HG03039 (cell line): ENCODE data around the gene B3GLCT.
"Not testable (repeated sequence)": the region's sequence is repeated elsewhere in the genome, so short reads cannot be mapped to it uniquely, and the experiment has no call there.

Experiments used
- ATAC-seq: cut with Tn5 transposase; IDR thresholded peaks from one replicate; pipeline ENCODE4 v1.9.1; 2021; ENCODE audit warnings: mild to moderate bottlenecking, moderate library complexity; ENCODE audit not compliant: unreplicated experiment

Gene B3GLCT

DNA sequence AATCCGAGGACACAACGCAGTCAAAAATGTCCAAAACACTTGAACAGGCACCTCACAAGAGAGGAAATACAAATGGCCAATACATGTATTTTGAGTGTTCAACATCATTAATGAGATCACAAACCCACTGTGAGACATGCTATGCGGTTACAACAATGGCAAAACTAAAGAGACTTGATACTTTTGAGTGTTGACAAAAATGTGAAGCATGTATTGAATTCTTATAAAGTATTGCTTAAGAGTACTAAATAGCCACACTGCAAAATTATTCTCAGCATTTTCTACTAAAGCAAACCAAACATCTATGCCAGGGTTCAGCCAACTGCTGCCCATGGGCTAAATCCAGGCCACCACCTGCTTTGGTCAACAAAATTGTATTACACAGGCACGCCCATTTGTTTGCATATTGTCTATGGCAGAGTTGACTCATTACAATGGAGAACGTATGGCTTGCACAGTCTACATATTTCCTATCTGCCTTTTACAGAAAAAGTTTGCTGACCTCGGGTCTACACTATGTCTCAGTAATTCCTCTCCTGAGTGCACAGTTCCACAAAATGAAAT lies 135.3 kb downstream of the B3GLCT start:
- no peak for ATAC-seq

DNA sequence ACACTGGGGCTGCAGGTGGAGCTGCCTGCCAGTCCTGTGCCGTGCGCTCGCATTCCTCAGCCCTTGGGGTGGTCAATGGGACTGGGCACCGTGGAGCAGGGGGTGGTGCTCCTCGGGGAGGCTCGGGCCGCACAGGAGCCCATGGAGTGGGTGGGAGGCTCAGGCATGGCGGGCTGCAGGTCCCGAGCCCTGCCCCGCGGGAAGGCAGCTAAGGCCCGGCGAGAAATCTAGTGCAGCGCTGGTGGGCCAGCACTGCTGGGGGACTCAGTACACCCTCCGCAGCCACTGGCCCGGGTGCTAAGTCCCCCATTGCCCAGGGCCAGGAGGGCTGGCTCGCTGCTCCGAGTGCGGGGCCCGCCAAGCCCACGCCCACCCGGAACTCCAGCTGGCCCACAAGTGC lies 139.8 kb downstream of the B3GLCT start:
- not testable (repeated sequence) for ATAC-seq

DNA sequence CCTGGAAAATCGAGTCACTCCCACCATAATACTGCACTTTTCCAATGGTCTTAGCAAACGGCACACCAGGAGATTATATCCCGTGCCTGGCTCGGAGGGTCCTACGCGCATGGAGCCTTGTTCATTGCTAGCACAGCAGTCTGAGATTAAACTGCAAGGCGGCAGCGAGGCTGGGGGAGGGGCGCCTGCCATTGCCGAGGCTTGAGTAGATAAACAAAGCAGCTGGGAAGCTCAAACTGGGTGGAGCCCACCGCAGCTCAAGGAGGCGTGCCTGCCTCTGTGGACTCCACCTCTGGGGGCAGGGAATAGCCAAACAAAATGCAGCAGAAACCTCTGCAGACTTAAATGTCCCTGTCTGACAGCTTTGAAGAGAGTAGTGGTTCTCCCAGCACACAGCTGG lies 141.1 kb downstream of the B3GLCT start:
- ATAC-seq, result not testable (repeated sequence)

DNA sequence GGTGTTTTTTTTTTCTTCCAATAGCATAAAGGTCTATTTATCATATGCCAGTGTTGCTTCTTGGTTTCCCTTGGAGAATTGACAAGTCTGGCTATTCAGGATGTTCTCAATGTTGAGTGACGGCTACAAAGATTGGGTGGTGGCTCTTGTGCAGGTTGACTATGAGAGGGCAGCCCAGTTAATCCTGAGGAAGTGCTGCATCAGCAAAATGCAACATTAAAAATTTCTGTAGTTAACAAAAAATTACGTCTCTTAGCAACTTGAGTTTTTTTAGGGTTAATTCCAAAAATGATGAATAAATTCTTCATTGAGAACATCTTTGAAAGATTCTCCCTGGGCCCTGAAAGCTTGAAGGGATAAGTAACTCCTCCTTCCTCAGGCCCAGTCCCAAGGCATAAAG lies 147.1 kb downstream of the B3GLCT start:
- no peak for ATAC-seq

DNA sequence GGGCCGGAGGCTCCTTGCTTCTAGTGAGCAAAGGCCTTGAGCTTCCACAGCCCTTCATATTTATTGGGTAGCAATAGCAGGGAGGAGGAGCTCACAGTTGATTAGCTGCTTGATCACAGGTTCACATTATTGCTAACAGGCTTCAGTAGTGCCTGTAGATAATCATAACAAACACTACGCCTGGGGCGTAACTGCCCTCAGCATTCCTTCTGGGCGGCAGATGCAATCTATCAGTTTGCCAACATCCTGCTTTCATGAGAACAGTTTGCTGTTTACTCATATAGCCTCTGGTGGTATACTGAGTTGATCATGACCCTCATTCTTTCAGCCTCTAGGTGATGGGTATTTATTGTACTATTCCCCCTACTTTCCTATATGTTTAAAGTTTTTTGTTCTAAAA lies 149.4 kb downstream of the B3GLCT start:
- no peak for ATAC-seq

DNA sequence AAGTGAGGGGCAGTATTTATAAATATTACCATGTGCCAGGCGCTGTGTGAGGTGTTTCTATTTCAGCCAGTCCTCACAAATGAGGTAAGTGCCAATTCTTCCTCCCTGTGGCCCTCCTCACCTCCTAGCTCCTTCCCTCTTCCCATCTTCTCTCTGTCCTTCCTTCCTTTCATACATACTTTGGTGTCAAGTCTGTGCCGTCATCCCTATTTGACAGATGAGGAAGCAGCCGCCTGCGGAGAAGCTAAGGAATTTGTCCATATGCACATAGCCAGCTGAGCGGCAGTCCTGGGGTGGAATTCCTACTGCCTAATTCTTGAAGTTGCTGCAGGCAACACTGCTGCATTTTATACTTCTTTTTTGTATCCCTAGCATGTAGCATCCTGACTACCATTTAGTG lies 150.8 kb downstream of the B3GLCT start:
- ATAC-seq, result no peak

DNA sequence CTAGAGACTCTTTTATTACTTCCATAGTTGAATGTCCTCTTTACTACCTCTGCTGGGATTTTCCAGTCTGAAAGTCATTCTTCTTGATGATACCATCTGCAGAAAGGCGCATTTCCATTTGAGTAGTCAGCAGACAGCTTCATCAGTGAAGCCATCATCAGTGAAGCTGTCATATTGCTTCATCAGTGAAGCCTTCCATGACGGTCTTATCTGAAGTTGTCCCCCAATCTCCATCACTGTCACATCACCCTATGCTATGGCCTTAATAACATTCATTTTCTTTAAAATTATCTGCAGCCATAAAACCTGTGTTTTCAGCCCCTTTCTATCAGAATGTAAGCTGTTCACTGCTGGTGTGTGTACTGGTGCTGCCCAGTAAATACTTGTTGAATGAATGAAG lies 151.6 kb downstream of the B3GLCT start:
- ATAC-seq, result no peak

DNA sequence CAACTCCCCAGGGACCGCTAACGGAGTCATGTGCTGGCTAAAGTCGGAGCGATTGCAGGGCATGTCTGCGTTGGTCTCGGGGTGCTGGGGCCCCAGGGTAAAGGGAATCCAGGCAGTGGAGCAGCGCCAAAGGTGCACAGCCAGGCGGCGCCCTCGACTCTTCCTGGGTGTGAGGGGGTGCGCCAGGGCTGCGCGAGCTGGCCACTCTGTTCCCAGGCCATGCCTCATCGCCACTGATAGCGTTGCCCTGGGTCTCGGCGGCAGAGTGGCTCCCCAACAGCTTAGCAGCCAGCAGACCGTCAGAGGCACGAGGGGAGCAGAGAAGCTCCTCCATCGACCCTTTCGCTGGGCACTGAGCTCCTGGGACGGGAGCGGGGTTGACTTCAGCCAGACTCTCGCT lies 152.7 kb downstream of the B3GLCT start:
- ATAC-seq, result no peak

DNA sequence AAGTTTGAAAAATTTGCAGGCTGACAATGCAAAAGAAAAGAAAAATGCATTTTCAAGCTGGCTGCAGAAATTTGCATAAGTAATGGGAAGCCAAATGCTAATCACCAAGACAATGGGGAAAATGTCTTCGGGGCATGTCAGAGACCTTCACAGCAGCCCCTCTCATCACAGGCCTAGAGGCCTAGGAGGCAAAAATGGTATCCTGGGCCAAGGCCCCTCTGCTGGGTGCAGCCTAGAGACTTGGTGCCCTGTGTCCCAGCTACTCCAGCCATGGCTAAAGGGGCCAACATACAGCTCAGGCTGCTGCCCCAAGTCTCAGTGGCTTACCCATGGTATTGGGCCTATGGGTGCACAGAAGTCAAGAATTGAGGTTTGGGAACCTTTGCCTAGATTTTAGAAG lies 155.2 kb downstream of the B3GLCT start:
- no peak for ATAC-seq

DNA sequence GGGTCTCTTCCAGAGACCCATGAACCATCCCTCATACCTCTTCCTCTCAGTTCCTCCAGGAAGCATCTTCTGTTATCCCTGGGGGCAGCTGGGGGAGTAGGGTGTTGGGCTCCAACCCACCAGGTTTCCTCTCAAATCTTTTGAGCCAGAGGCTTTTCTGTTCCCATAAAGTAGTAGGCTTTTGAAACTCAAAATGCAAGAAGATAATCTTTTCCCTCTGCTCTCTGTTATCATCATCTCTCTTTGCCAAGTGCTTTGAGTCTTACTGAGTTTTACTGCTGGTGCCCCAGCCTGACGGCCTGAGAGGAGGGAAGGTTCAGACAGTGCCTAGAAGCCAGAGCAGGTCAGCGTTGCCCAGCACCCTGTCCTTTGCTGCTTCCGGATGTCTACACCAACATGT lies 157.2 kb downstream of the B3GLCT start:
- no peak for ATAC-seq

DNA sequence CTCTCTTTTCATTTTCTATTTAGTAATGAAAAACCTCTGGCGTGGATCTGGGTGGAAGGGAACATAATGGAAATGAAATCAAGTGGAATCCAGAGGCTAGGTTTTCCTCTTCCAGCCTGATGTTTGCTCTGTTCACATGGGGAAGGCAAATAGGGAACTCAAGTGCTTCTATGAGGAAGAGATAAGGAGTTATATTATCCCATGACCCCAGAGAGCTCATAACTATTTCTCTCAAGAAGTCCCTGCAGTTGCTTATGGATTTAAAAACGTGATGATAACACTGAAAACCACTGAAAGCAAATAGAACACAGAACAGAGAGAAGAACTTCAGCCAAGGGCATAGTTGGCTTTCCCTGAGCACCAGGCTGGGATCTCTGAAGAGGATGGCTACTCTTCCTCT lies 157.8 kb downstream of the B3GLCT start:
- no peak for ATAC-seq

DNA sequence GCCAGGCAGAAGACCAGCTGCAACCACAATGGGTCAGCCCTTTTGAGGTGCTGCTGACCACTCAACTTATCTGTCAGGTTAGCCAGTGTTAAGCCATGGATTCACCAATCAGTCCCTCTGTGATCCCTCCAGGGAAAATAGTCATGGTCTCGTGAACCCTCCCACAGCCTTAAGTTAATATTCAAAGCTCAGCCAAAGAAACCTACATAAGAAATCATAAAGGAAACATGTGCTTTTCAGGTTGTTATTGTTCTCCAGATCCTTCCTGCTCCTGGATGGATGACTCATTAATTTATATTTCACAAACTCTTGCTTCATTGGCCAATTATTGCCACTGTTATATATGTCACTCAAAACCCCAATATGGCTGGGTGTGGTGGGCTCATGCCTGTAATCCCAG lies 161.9 kb downstream of the B3GLCT start:
- no peak for ATAC-seq

DNA sequence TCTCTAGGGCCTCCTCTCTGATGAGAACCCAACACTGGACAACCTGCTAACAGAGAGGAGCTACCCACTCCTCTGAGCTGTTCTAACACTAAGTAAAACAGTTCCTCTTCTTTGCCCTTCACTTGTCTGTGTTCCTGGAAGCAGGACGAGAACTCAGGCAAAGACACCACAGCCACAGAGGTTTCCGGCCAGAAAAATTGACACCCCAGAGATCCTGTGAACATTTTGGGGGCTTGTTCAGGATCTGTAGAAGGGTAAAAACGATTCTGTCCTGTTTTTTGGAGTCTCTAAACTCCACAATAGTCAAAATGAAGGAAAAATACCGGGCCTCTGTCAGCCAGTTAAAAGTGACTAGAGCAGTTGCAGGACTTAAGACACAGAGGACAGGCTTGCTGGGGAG lies 165.9 kb downstream of the B3GLCT start:
- no peak for ATAC-seq

DNA sequence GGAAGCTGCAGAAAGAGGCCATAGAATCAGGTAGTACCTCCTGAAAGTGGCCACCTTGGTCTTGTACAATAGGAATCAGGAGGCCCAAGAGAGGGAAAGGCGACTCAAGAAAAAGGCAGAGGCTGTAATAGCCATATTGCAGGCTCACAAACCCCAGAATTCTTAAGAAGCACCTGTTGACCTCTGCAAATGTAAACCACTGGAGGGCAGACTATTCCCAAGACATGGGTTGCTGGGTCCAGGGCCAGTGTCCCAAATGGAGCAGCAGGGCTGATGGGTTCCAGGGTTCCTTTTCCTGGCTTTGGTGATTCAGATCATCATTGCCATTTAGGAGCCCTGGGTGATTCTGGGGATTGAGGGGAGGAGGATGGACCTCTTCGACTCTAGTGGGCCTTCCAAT lies 167.6 kb downstream of the B3GLCT start:
- ATAC-seq, result no peak

DNA sequence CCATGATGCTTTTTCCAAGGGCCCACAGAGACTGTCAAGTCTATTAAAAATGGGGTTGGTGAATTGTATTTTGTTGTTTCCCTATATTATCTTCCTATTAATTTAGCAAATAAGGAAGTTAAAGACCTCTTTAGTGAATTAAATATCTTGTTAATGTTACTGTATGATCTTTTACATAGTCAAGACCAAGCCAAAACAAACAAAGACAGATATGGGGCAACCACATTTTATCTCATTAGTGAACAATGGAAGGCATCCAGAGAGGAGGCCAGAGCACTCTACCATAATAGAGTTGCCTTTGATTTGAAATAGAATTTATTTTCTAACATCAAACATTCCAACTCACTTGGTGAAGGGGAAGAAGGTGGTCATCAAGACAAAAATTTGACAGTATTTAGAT lies 169.4 kb downstream of the B3GLCT start:
- no peak for ATAC-seq

DNA sequence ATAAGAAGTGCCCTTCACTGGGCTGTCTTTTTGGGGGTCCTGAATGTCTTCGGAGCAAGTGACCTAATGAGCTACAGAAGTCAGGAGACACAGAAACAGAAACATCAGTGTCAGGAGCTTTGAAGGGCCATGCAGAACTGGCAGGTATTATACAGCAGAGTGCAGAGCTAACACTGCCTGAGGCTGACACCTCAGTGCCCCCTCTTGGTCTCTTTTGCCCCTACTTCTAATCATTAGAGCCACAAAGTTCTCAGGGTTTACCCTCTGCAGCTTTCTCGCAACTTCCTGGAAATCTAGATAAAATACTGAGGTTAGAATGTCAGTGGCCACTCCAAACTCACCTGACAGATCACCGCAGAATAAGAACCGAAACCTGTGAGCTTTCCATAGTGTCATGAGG lies 172.7 kb downstream of the B3GLCT start:
- no peak for ATAC-seq

DNA sequence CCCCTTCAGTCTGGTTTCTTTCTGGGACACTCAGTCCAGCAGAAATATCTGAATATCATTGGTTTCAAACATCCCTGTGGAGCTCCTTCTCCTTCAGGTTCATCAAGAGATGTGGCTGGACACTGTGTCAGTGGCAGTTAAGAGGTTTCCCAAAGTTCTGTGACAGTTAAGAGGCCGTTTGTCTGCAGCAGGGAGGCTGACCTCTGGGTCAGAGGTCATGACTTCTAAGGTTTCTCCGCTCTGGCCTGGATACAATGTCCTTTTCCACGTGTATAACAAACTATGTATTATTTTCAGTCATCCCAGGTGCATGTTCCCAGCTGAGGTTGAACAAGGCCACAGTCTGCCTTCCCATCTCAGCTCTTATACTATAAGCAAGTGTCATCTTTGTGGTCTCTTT lies 174.9 kb downstream of the B3GLCT start:
- ATAC-seq, result no peak

DNA sequence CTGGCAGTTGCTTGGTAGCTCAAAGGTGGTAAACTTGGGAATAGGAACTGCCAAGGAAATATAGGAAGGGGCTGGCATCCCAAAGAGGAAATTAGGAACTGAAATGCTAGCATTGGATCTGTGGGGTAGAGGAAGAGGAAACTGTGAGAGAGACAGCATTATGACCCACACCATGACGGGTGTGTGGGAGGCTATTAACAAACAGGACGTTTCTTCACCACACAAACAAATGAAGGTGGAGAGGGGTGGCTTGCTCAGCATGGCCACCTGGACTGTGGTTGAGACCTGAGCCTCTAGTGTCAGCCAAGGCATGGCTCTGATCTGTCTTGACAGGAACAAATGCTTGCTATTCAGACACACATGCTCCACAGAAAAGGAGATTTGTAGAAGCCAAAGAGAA lies 178.2 kb downstream of the B3GLCT start:
- no peak for ATAC-seq

DNA sequence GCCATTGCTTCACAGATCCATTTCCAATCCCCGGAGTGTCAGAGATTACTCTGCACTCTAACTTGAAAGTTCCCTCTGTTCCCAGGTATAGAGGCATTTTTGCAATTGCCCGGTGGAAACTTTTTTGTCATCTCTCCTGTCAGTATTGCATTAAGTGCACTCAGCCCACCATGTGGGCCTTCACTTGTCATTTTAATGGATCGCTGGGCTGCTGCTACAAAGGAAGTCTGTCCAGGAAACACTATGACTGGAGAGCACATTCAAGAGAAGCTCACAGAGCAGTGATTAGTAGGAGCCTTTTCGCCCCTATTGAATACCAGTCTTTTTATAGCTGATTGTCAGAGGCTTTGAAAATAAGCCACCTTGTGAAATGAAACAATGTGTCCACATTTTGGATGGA lies 180.9 kb downstream of the B3GLCT start:
- ATAC-seq, result no peak
